ENCODE measurements around the gene NEDD4L.

NEDD4L gene

GRCh38 chr18:58249712-58250111, 205.7 kb downstream of the NEDD4L start:
- no peak for DNase-seq (ENCODE audit: low spot score in 2 of 2)
- no peak overlapping the region for H3K27ac Mint-ChIP-seq (ENCODE audit: low read depth)

DNA sequence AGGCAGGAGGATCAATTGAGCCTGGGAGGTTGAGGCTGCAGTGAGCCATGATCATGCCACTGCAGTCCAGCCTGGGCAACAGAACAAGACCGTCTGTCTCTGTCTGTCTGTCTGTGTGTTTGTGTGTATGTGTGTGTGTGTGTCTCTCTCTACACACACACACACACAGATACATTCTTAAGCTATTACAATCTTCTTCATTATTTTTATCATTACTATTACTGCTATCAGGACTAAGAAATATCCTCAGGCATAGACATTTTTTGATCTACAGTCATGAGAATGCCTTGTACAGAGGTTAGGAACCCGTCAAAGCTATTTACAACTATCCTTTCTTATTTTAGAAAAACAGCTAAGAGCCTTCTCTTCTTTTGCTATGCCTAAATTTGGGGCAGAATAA, 207.4 kb downstream of the NEDD4L start:
- H3K4me3 Mint-ChIP-seq: no peak overlapping the region
- no peaks in the 10 kb centered on the region for H3K36me3 Mint-ChIP-seq (ENCODE audit: insufficient read depth)
- H3K9me3 Mint-ChIP-seq: no peaks in the 10 kb centered on the region
- no peak overlapping the region for H3K27ac Mint-ChIP-seq (ENCODE audit: low read depth)
- no peaks in the 10 kb centered on the region for H3K4me1 Mint-ChIP-seq
- DNase-seq (ENCODE audit: low spot score in 2 of 2) (no peak), ATAC-seq (replicated peaks; ENCODE audit: extremely low read depth, poor library complexity, severe bottlenecking) (no peak)
- H3K27me3 Mint-ChIP-seq: peaks cover 6% of the 10 kb centered on the region

More at GRCh38 chr18:58249712-58250111, 205.7 kb downstream of the NEDD4L start:
- H3K36me3 Mint-ChIP-seq (ENCODE audit: insufficient read depth): no peaks in the 10 kb centered on the region
- no peaks in the 10 kb centered on the region for H3K9me3 Mint-ChIP-seq
- ATAC-seq (replicated peaks; ENCODE audit: extremely low read depth, poor library complexity, severe bottlenecking): no peak
- no peak overlapping the region for H3K4me3 Mint-ChIP-seq
- H3K4me1 Mint-ChIP-seq: no peaks in the 10 kb centered on the region
- peaks cover 6% of the 10 kb centered on the region for H3K27me3 Mint-ChIP-seq

DNA sequence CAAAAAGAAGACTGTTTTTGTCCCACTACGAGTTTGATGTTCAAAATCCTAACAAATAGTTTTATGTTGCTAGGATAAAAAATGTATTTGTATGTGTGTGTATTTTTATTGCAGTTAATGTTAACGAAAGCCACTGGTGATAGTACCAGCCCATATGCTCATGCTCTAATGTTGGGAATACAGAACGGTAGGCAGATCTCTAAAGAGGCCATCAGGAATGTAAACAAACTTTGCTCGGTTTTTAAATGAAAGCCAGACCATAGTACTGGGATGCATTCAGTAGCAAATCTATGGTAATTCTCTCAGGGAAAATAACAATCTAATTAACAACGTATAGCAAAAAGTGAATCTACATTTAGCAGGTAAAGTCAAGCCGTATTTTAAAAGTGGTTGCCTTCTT, 208.1 kb downstream of the NEDD4L start:
- DNase-seq (ENCODE audit: low spot score in 2 of 2) (no peak), ATAC-seq (replicated peaks; ENCODE audit: extremely low read depth, poor library complexity, severe bottlenecking) (no peak)
- peaks cover 6% of the 10 kb centered on the region for H3K27me3 Mint-ChIP-seq
- no peaks in the 10 kb centered on the region for H3K4me1 Mint-ChIP-seq
- no peak overlapping the region for H3K27ac Mint-ChIP-seq (ENCODE audit: low read depth)
- H3K36me3 Mint-ChIP-seq (ENCODE audit: insufficient read depth): no peaks in the 10 kb centered on the region
- no peaks in the 10 kb centered on the region for H3K9me3 Mint-ChIP-seq
- H3K4me3 Mint-ChIP-seq: no peak overlapping the region

DNA sequence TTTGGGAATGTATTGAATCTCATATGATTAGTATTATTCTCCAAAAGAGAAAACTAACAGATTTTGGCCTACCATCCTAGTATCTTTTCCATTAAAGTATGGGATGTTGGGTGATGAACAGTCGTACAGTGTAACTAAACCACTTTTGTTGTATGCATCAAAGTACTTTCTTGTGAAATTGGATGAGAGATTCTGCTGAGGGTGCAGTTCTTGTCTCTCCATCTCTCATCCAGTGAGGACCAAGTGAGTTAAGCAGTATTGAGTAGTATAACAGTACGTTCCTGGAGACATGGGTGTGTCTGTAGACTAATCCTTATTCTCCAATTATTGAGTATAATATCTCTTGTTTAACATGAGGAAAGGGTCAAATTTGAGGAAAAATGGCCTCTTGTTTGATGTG, 209.3 kb downstream of the NEDD4L start:
- Mint-ChIP-seq H3K4me3 (no peak overlapping the region), H3K27ac (ENCODE audit: low read depth) (no peak overlapping the region), H3K9me3 (no peaks in the 10 kb centered on the region), H3K27me3 (no peaks in the 10 kb centered on the region), H3K36me3 (ENCODE audit: insufficient read depth) (no peaks in the 10 kb centered on the region), H3K4me1 (no peaks in the 10 kb centered on the region)
- ATAC-seq (replicated peaks; ENCODE audit: extremely low read depth, poor library complexity, severe bottlenecking) (no peak), DNase-seq (ENCODE audit: low spot score in 2 of 2) (no peak)

DNA sequence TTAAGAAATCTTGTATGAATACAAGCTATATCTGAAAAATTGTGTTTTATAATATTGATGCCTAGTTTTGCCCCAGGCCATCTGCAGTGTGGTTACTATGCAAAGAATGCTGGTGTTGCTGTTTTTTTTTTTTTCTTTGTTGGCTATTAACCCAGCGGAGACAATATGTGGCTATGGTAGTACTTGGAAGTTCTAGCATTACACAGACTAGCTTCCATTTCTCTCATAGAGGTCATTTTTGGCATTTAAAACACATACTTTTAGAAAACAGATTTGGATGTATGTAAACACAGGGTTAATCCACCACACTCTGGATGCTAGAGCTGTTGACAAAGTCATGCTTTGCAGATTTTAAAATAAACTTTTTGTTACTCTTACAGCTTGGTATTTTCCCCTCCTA, 209.8 kb downstream of the NEDD4L start:
- Mint-ChIP-seq H3K27ac (ENCODE audit: low read depth) (no peak overlapping the region), H3K27me3 (no peaks in the 10 kb centered on the region), H3K4me3 (no peak overlapping the region), H3K36me3 (ENCODE audit: insufficient read depth) (no peaks in the 10 kb centered on the region), H3K4me1 (no peaks in the 10 kb centered on the region), H3K9me3 (no peaks in the 10 kb centered on the region)
- no peak for ATAC-seq (replicated peaks; ENCODE audit: extremely low read depth, poor library complexity, severe bottlenecking)
- DNase-seq (ENCODE audit: low spot score in 2 of 2): no peak

GRCh38 chr18:58254873-58255511, 211.0 kb downstream of the NEDD4L start:
- H3K27ac Mint-ChIP-seq (ENCODE audit: low read depth): no peak overlapping the region
- H3K27me3 Mint-ChIP-seq: no peaks in the 10 kb centered on the region
- no peaks in the 10 kb centered on the region for H3K9me3 Mint-ChIP-seq
- no peaks in the 10 kb centered on the region for H3K4me1 Mint-ChIP-seq
- H3K36me3 Mint-ChIP-seq (ENCODE audit: insufficient read depth): no peaks in the 10 kb centered on the region
- H3K4me3 Mint-ChIP-seq: no peak overlapping the region
- no peak for DNase-seq (ENCODE audit: low spot score in 2 of 2)
- ATAC-seq (replicated peaks; ENCODE audit: extremely low read depth, poor library complexity, severe bottlenecking): no peak

- Mint-ChIP-seq H3K27me3 (no peaks in the 10 kb centered on the region), H3K9me3 (no peaks in the 10 kb centered on the region), H3K4me3 (no peak overlapping the region), H3K36me3 (ENCODE audit: insufficient read depth) (no peaks in the 10 kb centered on the region), H3K27ac (ENCODE audit: low read depth) (no peak overlapping the region), H3K4me1 (no peaks in the 10 kb centered on the region)
- ATAC-seq (replicated peaks; ENCODE audit: extremely low read depth, poor library complexity, severe bottlenecking) (no peak), DNase-seq (ENCODE audit: low spot score in 2 of 2) (no peak)
Observed at GRCh38 chr18:58255701-58256311, 211.8 kb downstream of the NEDD4L start.

GRCh38 chr18:58256316-58257080, 212.5 kb downstream of the NEDD4L start:
- no peak for DNase-seq (ENCODE audit: low spot score in 2 of 2)
- ATAC-seq (replicated peaks; ENCODE audit: extremely low read depth, poor library complexity, severe bottlenecking): no peak
- H3K27me3 Mint-ChIP-seq: no peaks in the 10 kb centered on the region
- H3K9me3 Mint-ChIP-seq: no peaks in the 10 kb centered on the region
- H3K36me3 Mint-ChIP-seq (ENCODE audit: insufficient read depth): no peaks in the 10 kb centered on the region
- no peak overlapping the region for H3K27ac Mint-ChIP-seq (ENCODE audit: low read depth)
- H3K4me3 Mint-ChIP-seq: no peak overlapping the region
- no peaks in the 10 kb centered on the region for H3K4me1 Mint-ChIP-seq

GRCh38 chr18:58257461-58257860, 213.4 kb downstream of the NEDD4L start:
- H3K4me1 Mint-ChIP-seq: no peaks in the 10 kb centered on the region
- no peaks in the 10 kb centered on the region for H3K9me3 Mint-ChIP-seq
- no peak overlapping the region for H3K27ac Mint-ChIP-seq (ENCODE audit: low read depth)
- DNase-seq (ENCODE audit: low spot score in 2 of 2) (no peak), ATAC-seq (replicated peaks; ENCODE audit: extremely low read depth, poor library complexity, severe bottlenecking) (no peak)
- no peaks in the 10 kb centered on the region for H3K27me3 Mint-ChIP-seq
- H3K36me3 Mint-ChIP-seq (ENCODE audit: insufficient read depth): no peaks in the 10 kb centered on the region
- no peak overlapping the region for H3K4me3 Mint-ChIP-seq

DNA sequence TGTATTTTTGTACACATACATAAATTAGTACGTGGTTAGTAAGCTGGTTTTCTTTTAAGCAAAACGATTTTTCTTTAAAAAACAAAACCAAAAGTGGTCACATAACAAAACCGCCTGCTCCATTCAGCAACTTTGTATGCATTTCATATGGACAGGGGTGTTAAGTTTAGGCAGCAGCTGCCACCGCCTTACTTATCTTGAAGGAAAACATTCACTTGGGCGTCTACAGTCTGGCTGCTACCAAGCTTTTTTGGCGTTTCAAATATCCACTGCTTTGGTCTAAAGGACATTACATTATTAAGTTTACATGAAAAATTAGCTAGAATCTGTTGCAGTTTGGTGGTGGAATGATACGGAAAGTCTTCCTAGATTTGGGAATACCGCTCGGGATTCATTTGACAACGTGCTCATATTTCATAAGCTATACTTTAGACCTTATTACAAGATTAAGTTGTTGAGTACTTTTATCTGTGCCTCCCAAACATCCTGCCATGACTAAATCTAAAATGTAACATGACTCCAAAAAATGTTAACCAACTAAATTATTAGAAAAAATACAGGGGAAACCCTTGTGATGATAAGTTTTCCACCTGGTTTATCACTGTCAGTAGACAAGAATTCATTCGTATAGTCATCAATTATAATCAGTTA, 214.8 kb downstream of the NEDD4L start:
- Mint-ChIP-seq H3K4me1 (no peaks in the 10 kb centered on the region), H3K4me3 (no peak overlapping the region), H3K36me3 (ENCODE audit: insufficient read depth) (no peaks in the 10 kb centered on the region), H3K9me3 (no peaks in the 10 kb centered on the region), H3K27ac (ENCODE audit: low read depth) (no peak overlapping the region), H3K27me3 (no peaks in the 10 kb centered on the region)
- ATAC-seq (replicated peaks; ENCODE audit: extremely low read depth, poor library complexity, severe bottlenecking) (no peak), DNase-seq (ENCODE audit: low spot score in 2 of 2) (no peak)

GRCh38 chr18:58263055-58263957, 219.3 kb downstream of the NEDD4L start:
- DNase-seq (ENCODE audit: low spot score in 2 of 2): no peak
- no peak for ATAC-seq (replicated peaks; ENCODE audit: extremely low read depth, poor library complexity, severe bottlenecking)
- Mint-ChIP-seq H3K4me1 (no peaks in the 10 kb centered on the region), H3K4me3 (no peak overlapping the region), H3K9me3 (no peaks in the 10 kb centered on the region), H3K27ac (ENCODE audit: low read depth) (no peak overlapping the region), H3K36me3 (ENCODE audit: insufficient read depth) (no peaks in the 10 kb centered on the region), H3K27me3 (peaks cover 13% of the 10 kb centered on the region)

DNA sequence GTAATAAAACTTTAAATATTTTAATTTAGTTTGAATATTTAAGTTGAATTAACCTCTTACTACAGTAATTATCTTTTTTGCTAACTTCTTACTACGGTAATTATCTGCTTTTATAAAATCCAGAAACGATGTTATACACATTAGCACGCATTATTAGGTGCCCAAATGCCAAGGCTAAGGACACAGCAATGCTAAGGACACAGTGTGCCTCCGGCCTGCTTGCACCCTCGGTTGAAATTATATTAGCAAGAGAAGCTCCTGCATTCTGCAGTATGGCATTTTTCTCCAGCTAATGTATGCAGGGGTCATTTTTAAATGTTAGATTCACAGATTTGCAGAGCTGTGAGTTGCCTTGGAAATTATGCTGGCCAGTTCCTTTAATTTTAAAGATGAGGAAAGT, 220.0 kb downstream of the NEDD4L start:
- no peaks in the 10 kb centered on the region for H3K9me3 Mint-ChIP-seq
- H3K27ac Mint-ChIP-seq (ENCODE audit: low read depth): no peak overlapping the region

More for the DNA sequence above, 220.0 kb downstream of the NEDD4L start:
- H3K36me3 Mint-ChIP-seq (ENCODE audit: insufficient read depth): no peaks in the 10 kb centered on the region
- peaks cover 13% of the 10 kb centered on the region for H3K27me3 Mint-ChIP-seq
- no peak overlapping the region for H3K4me3 Mint-ChIP-seq
- DNase-seq (ENCODE audit: low spot score in 2 of 2) (no peak), ATAC-seq (replicated peaks; ENCODE audit: extremely low read depth, poor library complexity, severe bottlenecking) (no peak)
- no peaks in the 10 kb centered on the region for H3K4me1 Mint-ChIP-seq
